ENCODE results near the gene GBGT1. TPM values are rescaled to one million over a fixed set of nuclear protein-coding genes. Genes with fewer than 3 reads are reported as not detected.
"Not testable (repeated sequence)": the region's sequence is repeated elsewhere in the genome, so short reads cannot be mapped to it uniquely, and the experiment has no call there.

GBGT1 gene
- polyA plus RNA-seq (2014; cell fraction: cytosol; rRNA removed) = 2.5 and 5.4 TPM in 2 replicates
- 6.9 and 7.7 TPM in 2 replicates for polyA plus RNA-seq (2014; cell fraction: nucleus; rRNA removed)

- DNase-seq (ENCODE audit: low spot score) = peak; percentile 77
These were observed at the start of gene GBGT1 for GRCh38 chr9:133163504-133164172. TSS of gene GBGT1 (minus strand) at chr9:133163914. CDS start at chr9:133162412, 1,502 bp downstream.

GRCh38 chr9:133210609-133211008 lies 46.9 kb upstream of the GBGT1 start:
- no peak for DNase-seq (ENCODE audit: low spot score)

GRCh38 chr9:133210202-133210532 lies 46.5 kb upstream of the GBGT1 start:
- DNase-seq (ENCODE audit: low spot score) = no peak

DNA sequence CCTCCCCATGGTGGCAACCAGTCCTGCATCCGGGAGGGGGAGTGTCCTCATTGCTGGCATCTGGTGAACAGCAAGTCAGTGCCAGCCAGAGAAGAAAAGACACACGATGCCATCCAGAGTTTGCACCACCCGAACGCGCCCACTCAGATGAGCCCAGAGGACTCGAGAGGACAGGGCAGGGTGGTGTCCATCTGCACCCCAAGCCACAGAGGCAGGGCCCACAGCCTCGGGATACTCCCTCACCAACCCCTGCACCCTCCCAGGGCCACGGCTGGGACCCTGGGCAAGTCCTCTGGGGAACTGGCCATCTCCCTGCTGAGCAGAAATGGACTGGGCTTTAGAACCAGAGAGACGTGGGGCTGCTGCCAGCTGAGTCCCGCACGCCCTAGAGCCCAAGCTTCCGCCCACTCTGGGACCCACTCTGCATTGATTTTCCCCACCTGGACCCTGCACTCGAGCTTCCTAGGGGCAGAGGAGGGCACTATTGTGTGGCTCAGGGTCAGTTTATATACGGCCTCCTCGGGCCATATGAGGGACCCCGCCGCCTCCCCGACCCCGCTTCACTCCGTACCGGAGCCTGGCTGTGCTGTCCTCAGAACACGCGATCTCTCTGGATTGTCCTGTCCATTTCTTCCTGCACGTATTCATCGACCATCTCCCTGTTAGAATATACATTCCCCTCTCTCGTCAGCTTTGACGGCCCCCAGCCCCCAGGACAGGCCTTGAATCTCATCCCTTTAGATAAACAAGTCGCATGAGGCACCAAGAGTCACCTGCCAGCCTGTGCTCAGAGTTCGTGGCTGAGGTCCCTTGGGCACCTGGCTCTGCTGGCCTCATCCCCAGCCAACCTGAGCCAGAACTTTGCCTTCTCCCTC lies 45.9 kb upstream of the GBGT1 start:
- DNase-seq (ENCODE audit: low spot score) = not testable (repeated sequence)

DNA sequence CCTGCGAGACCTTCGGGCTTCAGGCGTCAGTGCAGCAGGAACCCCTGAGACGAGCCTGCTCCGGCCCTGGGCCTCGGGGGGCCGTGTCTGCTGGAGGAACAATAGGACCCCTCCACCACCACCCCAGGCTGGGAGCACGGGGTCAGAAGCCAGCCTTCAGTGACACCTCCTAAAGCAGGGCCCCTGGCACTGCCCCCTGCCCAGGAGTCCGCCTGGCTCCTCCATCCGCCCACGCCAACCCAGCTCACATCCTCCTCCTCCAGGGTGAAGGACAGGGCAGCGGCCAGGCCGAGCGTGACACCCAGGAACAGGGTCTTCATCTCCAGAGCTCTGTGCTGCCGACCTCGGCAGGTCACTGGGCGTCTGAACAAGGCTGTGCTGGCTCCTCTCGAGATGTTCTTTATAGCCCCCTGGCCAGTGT lies 45.2 kb upstream of the GBGT1 start, which contains the start of gene OBP2B:
TSS of gene OBP2B (minus strand) at position 371 of the 421 bp plus-strand sequence. CDS start at position 320, 51 bp downstream.
- not testable (repeated sequence) for DNase-seq (ENCODE audit: low spot score)

DNA sequence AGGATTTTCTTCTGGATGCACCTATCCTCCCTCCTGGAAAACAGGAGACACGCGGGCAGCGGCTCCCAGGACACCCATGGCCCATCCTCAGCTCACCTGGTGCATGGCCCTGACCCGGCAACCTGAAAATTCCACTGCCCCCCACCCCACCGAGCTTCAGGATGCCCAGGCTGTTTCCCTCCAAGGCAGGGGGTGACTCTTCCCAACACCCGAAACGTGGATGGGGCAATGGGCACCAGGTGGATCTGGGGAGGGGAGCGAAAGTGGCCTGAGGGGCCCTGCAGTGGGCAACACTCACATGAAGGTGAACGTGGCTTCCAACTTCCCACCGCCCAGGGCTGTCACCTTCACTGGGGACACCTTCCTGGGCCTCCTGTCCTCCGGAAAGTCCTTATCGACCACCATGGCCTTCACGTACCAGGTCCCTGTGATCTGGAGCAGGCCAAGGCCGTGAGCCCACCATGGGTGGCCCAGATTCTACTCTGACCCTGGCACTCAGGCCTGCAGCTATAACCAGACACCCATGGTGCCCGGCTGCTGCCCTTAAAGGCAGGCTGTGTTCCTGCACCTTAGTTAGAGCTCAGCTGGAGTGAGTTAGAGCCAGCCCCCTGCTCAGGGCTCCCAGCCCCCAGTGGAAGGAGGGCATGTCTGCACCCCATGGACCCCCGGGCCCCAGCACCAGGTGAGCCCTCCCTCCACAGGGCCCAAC lies 44.6 kb upstream of the GBGT1 start:
- not testable (repeated sequence) for DNase-seq (ENCODE audit: low spot score)

GRCh38 chr9:133207540-133208170 lies 43.9 kb upstream of the GBGT1 start:
- no peak for DNase-seq (ENCODE audit: low spot score)

DNA sequence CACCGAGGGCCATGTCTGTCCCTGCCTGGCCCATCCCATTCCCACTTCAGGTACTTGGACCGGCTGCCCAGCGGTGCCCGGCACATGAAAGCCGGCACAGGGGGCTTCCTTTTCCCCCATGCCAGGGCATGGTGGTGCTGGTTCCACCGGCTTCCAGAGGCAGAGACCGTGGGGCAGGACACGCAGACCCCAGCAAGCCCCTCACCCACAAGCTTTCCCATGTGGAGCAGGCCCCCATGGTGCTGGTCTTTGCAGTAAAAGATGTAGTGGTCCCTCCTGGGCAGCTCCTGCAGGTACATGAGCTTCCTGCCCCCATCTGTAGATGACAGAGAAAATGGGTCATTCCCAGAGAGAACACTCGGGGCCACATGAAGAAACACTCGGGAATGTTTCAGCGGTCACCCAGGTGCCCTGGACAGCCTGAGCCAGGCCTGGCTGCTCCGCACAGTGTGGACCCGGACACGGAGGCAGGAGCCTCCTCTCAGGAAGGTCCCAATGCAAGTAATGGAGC lies 43.4 kb upstream of the GBGT1 start:
- DNase-seq (ENCODE audit: low spot score) = no peak

GRCh38 chr9:133205996-133206931 lies 42.5 kb upstream of the GBGT1 start:
- no peak for DNase-seq (ENCODE audit: low spot score)

GRCh38 chr9:133205481-133205887 lies 41.8 kb upstream of the GBGT1 start:
- not testable (repeated sequence) for DNase-seq (ENCODE audit: low spot score)

DNA sequence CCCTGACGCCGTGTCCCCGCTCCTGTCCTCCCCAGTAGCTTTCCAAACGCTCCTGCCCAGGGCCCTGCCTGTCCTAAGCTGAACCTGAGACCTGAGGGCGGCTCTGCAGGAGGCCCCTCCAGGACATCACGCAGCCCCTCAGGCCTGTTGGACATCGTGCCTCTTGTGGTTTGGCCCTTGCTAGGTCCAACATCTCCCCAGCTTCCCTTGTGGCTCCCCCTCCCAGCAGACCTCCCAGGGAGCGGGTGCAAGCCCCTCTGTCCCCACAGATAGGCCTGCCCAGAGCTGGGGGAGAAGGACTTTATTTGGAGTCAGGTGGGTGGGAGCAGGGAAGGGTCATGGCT lies 41.3 kb upstream of the GBGT1 start:
- no peak for DNase-seq (ENCODE audit: low spot score)

GRCh38 chr9:133204335-133204992 lies 40.8 kb upstream of the GBGT1 start:
- no peak for DNase-seq (ENCODE audit: low spot score)

- no peak for DNase-seq (ENCODE audit: low spot score)
These were observed 39.9 kb upstream of the GBGT1 start for GRCh38 chr9:133203506-133204075.

DNA sequence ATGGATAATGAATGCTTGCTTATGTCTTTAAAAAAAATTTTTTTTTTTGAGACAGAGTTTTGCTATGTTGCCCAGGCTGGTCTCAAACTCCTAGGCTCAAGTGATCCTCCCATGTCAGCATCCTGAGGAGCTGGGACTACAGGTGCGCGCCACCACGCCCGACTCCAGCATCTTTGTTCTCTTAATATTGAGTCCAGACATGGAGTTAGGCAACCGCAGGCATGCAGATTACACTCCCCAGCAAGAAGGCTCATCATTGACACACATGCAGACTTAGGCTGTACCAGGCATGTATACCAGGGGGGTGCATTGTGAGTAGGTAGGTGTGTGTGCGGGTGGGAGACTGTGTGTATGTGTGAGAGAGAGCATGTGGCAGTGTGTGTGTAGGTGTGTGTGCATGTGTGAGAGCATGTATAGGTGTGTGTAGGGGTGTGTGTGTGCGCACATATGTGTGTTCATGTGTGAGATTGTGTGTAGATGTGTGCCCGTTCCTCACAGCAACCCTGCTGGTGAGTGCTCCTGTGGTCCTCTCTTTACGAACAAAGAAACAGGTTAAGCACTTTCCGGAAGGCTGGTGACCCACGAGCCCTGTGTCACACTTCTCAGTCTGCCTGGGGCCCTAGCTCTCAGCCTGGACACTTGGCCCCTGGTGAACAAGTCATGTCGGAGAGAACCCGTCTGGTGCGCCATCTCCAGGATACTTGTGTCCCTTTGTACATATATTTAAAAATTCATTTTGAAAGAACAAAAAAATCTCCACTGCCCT lies 39.2 kb upstream of the GBGT1 start:
- DNase-seq (ENCODE audit: low spot score) = no peak

DNA sequence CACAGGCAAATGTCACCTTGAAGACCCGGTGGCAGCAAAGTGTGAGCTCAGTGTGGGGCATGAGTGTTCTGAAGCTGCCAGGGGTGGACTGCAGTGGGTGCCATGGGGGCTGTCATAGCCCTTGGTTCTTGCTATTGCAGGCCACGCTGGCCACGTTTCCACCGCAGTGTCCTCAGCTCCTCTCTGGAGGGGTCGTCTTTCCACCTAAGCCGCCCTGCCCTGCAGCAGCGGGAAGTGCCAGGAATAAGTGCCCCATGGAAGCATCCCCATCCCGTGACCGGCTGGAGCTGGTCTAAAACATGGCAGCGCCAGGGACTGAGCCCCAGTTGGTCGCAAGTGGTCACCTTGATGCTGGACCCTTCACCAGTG lies 38.4 kb upstream of the GBGT1 start:
- no peak for DNase-seq (ENCODE audit: low spot score)

DNA sequence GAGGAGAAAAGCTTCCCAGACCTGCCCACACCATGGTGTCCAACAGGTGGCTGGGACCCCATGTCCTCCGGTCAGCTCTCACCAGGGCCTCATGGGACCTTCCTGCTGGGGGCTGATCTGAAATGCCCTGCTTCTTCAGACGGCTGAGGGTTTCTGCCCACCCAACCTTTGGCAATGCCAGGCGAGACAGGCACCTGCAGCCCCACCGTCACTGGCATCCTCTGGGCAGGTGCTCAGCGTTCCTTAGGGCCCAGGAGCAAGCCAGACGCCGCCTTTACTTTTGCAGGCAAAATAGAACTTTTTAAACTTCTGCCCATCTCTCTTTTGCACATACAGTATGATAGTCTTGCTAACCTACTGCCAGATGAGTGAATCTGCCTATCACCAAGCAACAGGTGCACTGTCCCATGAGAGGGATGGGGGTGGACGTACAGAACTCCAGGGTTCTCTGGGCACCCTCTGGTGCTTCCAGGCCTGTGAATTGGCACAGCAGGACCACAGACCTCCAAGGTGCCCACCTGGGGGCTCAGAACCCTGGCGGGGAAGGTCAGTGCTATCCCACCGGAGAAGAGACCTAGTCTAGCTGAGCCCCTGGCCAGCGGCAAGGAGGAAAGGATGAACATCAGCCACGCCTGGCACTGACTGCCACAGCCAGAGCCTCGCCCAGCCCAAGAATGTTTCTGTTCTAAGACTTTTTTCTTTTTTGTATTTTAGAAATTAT lies 37.9 kb upstream of the GBGT1 start:
- DNase-seq (ENCODE audit: low spot score) = no peak

DNA sequence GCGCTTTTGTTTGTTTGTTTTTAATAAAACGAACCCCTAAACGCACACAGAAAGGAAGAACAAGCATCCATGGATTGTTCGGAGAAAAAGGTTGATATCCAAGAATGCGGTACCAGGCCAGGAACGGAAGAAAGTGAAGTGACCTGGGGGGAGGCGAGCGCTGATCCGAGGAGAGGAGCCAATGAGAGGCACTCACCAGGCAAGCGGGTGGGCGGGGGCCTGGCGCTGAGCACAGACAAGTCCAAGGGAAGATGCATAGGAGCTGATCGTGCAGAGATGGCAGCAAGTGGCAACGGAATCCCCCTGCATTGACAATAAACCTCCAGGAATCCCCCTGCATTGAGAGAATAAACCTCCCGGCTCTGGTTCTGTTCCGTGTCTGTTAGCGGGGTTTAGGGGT lies 36.9 kb upstream of the GBGT1 start:
- DNase-seq (ENCODE audit: low spot score) = no peak
